Activated naive CD4-positive, alpha-beta T cell treated with anti-CD3 and anti-CD28 coated beads, Interleukin-2, amount 50 U/mL, for 72 hours (primary cell): Measurements from ENCODE around the gene ABLIM1. TPM values are rescaled to one million over a fixed set of nuclear protein-coding genes. Genes with fewer than 3 reads are reported as not detected.

Source experiments
- ATAC-seq, 2 donors: fragments of 150-1000 bp; cut with Tn5 transposase; 2 replicates each; pipeline ENCODE4 v1.10.0; 2021; ENCODE audit warnings: mild to moderate bottlenecking in 2 of 2, moderate library complexity in 2 of 2
- DNase-seq, 2 donors: peaks; one replicate each; pipeline ENCODE4 v3.0.0; 2021 to 2022; ENCODE audit warnings: low spot score in 2 of 2
- H3K27ac Mint-ChIP-seq, 2 donors: one replicate each; pipeline ENCODE4 v1.8.0; 2022; ENCODE audit warnings: mild to moderate bottlenecking in 2 of 2, mixed read lengths in 2 of 2
- H3K36me3 Mint-ChIP-seq, 2 donors: one replicate each; pipeline ENCODE4 v1.8.0; 2022; ENCODE audit warnings: mixed read lengths in 2 of 2
- H3K9me3 Mint-ChIP-seq, 2 donors: one replicate each; pipeline ENCODE4 v1.8.0; 2022; ENCODE audit warnings: mixed read lengths in 2 of 2
- total RNA-seq, 2 donors: library from RNA; stranded (reverse); gene quantifications; one replicate each; pipeline ENCODE4 v1.2.3, GENCODE V29; 2022

ABLIM1 gene
- total RNA-seq, 2 donors from 2014 or later: 155 to 190 TPM

DNA sequence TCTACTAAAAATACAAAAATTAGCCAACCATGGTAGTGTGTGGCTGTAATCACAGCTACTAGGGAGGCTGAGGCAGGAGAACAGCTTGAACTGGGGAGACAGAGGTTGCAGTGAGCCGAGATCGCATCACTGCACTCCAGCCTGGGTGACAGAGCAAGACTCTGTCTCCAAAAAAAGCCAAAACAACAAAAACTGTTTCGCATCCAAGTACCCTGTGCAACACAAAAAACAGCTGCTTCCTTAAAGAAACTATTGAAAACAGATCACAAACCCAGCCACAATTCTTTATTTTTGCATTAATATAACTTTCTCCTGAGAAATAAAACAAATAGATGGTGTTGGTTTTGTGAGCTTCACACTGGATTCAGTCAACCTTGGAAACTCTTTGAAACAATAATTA lies 141.7 kb downstream of the ABLIM1 start:
- H3K9me3 Mint-ChIP-seq: no peaks in the 10 kb centered on the region
- peaks cover 8 to 18% of the 10 kb centered on the region in 2 donors for H3K36me3 Mint-ChIP-seq
- ATAC-seq (no peak), DNase-seq (no peak)
- H3K27ac Mint-ChIP-seq: peak overlapping the region; percentile 45 to 91

GRCh38 chr10:114515298-114515914 lies 142.7 kb downstream of the ABLIM1 start:
- Mint-ChIP-seq H3K27ac (peak overlapping the region; percentile 91 to 92), H3K9me3 (no peaks in the 10 kb centered on the region), H3K36me3 (peaks cover 7 to 25% of the 10 kb centered on the region in 2 donors)
- ATAC-seq (peak; percentile 27 to 28), DNase-seq (no peak)

DNA sequence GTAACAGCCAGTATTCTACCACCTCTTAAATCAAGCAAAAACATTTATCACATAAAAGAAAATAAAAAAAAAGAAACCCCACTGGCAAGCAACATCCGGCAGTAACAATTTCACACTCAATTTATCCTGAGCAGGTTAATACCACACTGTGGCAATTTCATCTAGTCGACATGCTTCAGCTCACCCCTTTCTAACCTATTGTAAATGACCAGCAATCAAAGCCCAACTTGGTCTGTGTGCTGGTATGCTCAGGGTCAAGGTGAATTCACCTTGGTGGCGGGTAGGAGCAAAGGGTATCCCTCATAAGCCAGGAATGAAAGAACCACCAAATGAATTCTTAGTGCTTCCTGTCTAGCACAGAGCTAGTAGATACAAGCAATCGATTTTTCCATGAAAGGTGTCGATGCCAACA lies 144.7 kb downstream of the ABLIM1 start:
- peaks cover 2 to 6% of the 10 kb centered on the region in 2 donors for H3K9me3 Mint-ChIP-seq
- ATAC-seq (peak; percentile 28 to 36), DNase-seq (no peak)
- H3K27ac Mint-ChIP-seq: peak overlapping the region; percentile 9 to 91
- H3K36me3 Mint-ChIP-seq: peaks cover 4 to 40% of the 10 kb centered on the region in 2 donors

DNA sequence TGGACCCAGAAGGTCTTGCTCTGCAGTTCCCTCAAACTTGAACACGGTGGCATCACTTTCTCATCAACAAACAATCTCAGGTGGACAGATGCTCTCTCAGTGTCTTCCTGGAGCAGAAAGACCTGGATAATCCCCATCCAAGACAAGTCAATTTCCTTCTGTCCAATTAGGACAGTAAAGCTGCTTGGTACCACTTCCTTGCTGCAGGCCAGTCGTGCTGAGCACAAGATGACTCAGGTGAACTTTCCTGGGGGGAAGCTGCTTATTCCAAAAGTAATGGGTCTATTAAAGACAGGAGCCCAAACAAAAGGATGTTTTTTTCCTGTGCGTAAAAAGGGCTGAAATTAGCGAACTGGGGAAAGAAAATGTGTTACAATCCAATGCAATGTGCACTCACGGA lies 146.2 kb downstream of the ABLIM1 start:
- Mint-ChIP-seq H3K27ac (peak overlapping the region; percentile 48 to 91), H3K36me3 (peaks cover 4 to 40% of the 10 kb centered on the region in 2 donors), H3K9me3 (peaks cover 2 to 6% of the 10 kb centered on the region in 2 donors)
- ATAC-seq (no peak), DNase-seq (no peak)

GRCh38 chr10:114508376-114508775 lies 149.7 kb downstream of the ABLIM1 start:
- H3K27ac Mint-ChIP-seq: no peak overlapping the region
- ATAC-seq (no peak), DNase-seq (no peak)
- peaks cover 0 to 50% of the 10 kb centered on the region in 2 donors for H3K36me3 Mint-ChIP-seq
- peaks cover 2 to 6% of the 10 kb centered on the region in 2 donors for H3K9me3 Mint-ChIP-seq

GRCh38 chr10:114507449-114507848 lies 150.6 kb downstream of the ABLIM1 start:
- DNase-seq (no peak), ATAC-seq (peak in 1 of 2 donors; percentile 41)
- H3K27ac Mint-ChIP-seq: peak overlapping the region in 1 of 2 donors; percentile 29
- peaks cover 2 to 6% of the 10 kb centered on the region in 2 donors for H3K9me3 Mint-ChIP-seq
- peaks cover 0 to 48% of the 10 kb centered on the region in 2 donors for H3K36me3 Mint-ChIP-seq

DNA sequence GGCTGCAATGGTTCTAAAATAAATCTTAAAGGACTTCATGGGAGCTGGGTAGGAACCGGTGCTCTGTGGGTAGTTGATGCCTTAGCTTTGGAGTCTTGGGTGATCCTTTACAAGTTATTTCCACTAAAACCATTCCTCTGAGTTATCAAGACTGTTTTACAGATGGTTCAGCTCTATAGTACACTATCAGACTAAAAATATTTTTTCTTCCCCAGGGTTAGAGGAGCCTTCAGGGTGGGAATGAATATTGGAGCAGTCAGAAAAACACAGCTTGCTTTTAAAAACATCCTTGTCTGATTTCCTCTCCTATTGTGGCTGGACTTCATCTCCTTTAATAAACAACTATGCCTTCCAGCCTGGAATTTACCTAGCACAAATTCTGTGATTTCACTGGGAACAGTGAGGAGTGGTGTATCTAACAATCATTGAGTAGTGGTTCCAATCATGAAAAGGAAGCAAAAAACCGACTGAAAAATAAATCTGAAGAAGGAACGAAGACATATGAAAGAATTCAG lies 151.1 kb downstream of the ABLIM1 start:
- H3K9me3 Mint-ChIP-seq: peaks cover 4 to 6% of the 10 kb centered on the region in 2 donors
- ATAC-seq: no peak
- peak overlapping the region; percentile 29 to 39 for H3K27ac Mint-ChIP-seq

GRCh38 chr10:114504769-114505579 lies 153.1 kb downstream of the ABLIM1 start:
- no peak for ATAC-seq
- no peak for DNase-seq
- peak overlapping the region in 1 of 2 donors; percentile 67 for H3K27ac Mint-ChIP-seq
- H3K9me3 Mint-ChIP-seq: peaks cover 5 to 10% of the 10 kb centered on the region in 2 donors
- peaks cover 0 to 38% of the 10 kb centered on the region in 2 donors for H3K36me3 Mint-ChIP-seq

More for the DNA sequence above, 151.1 kb downstream of the ABLIM1 start:
- H3K36me3 Mint-ChIP-seq: peaks cover 0 to 45% of the 10 kb centered on the region in 2 donors
- DNase-seq: no peak

- Mint-ChIP-seq H3K27ac (peak overlapping the region in 1 of 2 donors; percentile 97), H3K9me3 (peaks cover 0 to 7% of the 10 kb centered on the region in 2 donors), H3K36me3 (peaks cover 0 to 24% of the 10 kb centered on the region in 2 donors)
- no peak for ATAC-seq
- DNase-seq: no peak
Measured at GRCh38 chr10:114502074-114502473, 156.0 kb downstream of the ABLIM1 start.

GRCh38 chr10:114501650-114502049 lies 156.4 kb downstream of the ABLIM1 start:
- peak overlapping the region in 1 of 2 donors; percentile 97 for H3K27ac Mint-ChIP-seq
- no peak for ATAC-seq
- DNase-seq: no peak

GRCh38 chr10:114500643-114501042 lies 157.4 kb downstream of the ABLIM1 start:
- peaks cover 0 to 7% of the 10 kb centered on the region in 2 donors for H3K9me3 Mint-ChIP-seq
- no peak for ATAC-seq

More at GRCh38 chr10:114501650-114502049, 156.4 kb downstream of the ABLIM1 start:
- H3K9me3 Mint-ChIP-seq: peaks cover 0 to 7% of the 10 kb centered on the region in 2 donors
- peaks cover 0 to 24% of the 10 kb centered on the region in 2 donors for H3K36me3 Mint-ChIP-seq

GRCh38 chr10:114499630-114500190 lies 158.4 kb downstream of the ABLIM1 start:
- peaks cover 7 to 14% of the 10 kb centered on the region in 2 donors for H3K9me3 Mint-ChIP-seq
- DNase-seq: peak; percentile 56 to 81
- H3K27ac Mint-ChIP-seq: peak overlapping the region; percentile 97
- peak; percentile 77 to 78 for ATAC-seq
- peaks cover 8 to 30% of the 10 kb centered on the region in 2 donors for H3K36me3 Mint-ChIP-seq

More at GRCh38 chr10:114500643-114501042, 157.4 kb downstream of the ABLIM1 start:
- Mint-ChIP-seq H3K36me3 (peaks cover 0 to 21% of the 10 kb centered on the region in 2 donors), H3K27ac (peak overlapping the region; percentile 79 to 97)
- no peak for DNase-seq

GRCh38 chr10:114499116-114499515 lies 159.0 kb downstream of the ABLIM1 start:
- Mint-ChIP-seq H3K36me3 (peaks cover 8 to 32% of the 10 kb centered on the region in 2 donors), H3K27ac (peak overlapping the region; percentile 97), H3K9me3 (peaks cover 7 to 14% of the 10 kb centered on the region in 2 donors)
- ATAC-seq (peak; percentile 2 to 35), DNase-seq (no peak)

GRCh38 chr10:114498413-114499111 lies 159.5 kb downstream of the ABLIM1 start:
- H3K27ac Mint-ChIP-seq: peak overlapping the region; percentile 97
- peaks cover 7 to 14% of the 10 kb centered on the region in 2 donors for H3K9me3 Mint-ChIP-seq
- DNase-seq (no peak), ATAC-seq (peak; percentile 69 to 74)
- H3K36me3 Mint-ChIP-seq: peaks cover 8 to 28% of the 10 kb centered on the region in 2 donors

DNA sequence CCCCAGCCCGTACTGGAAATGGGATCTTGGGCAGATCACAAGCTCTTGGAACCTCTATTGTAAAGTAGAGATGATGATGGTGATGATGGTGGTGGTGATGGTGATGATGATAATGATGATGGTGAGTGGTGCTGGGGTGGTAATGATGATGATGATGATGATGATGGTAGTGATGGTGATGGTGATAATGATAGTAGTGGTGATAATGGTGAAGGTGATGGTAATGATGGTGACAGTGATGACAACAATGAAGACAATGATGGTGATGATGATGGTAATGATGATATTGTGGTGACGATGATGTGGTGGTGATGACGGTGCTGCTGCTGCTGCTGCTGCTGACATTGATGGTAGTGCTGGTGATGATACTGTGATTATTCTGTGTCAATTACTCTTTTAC lies 162.8 kb downstream of the ABLIM1 start:
- H3K9me3 Mint-ChIP-seq: peaks cover 6 to 7% of the 10 kb centered on the region in 2 donors
- ATAC-seq: no peak
- H3K27ac Mint-ChIP-seq: peak overlapping the region in 1 of 2 donors; percentile 97
- peaks cover 12 to 29% of the 10 kb centered on the region in 2 donors for H3K36me3 Mint-ChIP-seq
- DNase-seq: no peak
